MM.1S (cell line): ENCODE data around the gene UGGT2.
"Not testable (repeated sequence)": the region's sequence is repeated elsewhere in the genome, so short reads cannot be mapped to it uniquely, and the experiment has no call there.

Experiments used
- EZH2 ChIP-seq: fragments of 300-600 bp; sonication (generic); optimal IDR thresholded peaks from 2 replicates; pipeline ENCODE3; 2017; ENCODE audit warnings: low read depth, mild to moderate bottlenecking, antibody characterized with exemption, low read length, mixed read lengths
- TF ChIP-seq, protein P1 (sequence below): fragments of 300-600 bp; sonication (generic); IDR thresholded peaks from 2 replicates; pipeline ENCODE4 v1.5.1; 2016; ENCODE audit warnings: antibody characterized with exemption, low read length, mixed read lengths

DNA sequence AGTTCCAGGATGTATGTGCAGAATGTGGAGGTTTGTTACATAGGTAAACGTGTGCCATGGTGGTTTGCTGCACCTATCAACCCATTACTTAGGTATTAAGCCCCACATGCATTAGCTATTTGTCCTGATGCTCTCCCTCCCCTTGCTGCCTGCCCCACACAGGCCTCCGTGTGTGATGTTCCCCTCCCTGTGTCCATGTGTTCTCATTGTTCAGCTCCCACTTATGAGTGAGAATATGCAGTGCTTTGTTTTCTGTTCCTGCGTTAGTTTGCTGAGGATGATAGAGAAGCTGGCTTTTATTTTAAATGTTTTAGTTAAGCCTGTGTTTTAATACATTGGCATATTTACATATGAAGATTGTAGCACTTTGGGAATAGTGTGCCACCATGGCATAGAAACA is 290.6 kb downstream of the UGGT2 start:
- not testable (repeated sequence) for TF ChIP-seq EZH2
- TF ChIP-seq, protein P1, sequence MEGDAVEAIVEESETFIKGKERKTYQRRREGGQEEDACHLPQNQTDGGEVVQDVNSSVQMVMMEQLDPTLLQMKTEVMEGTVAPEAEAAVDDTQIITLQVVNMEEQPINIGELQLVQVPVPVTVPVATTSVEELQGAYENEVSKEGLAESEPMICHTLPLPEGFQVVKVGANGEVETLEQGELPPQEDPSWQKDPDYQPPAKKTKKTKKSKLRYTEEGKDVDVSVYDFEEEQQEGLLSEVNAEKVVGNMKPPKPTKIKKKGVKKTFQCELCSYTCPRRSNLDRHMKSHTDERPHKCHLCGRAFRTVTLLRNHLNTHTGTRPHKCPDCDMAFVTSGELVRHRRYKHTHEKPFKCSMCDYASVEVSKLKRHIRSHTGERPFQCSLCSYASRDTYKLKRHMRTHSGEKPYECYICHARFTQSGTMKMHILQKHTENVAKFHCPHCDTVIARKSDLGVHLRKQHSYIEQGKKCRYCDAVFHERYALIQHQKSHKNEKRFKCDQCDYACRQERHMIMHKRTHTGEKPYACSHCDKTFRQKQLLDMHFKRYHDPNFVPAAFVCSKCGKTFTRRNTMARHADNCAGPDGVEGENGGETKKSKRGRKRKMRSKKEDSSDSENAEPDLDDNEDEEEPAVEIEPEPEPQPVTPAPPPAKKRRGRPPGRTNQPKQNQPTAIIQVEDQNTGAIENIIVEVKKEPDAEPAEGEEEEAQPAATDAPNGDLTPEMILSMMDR = not testable (repeated sequence)
